Bronchial epithelial cell (primary cell): Measurements from ENCODE around the gene GRID2. TPM values are rescaled to one million over a fixed set of nuclear protein-coding genes. Genes with fewer than 3 reads are reported as not detected.

Experiments
- DNase-seq: peaks from one replicate; pipeline ENCODE4 v3.0.0-alpha.2; 2010; ENCODE audit warnings: low read depth
- FAIRE-seq: peaks from 2 replicates; lab custom pipeline; 2011; peaks lifted over from hg19 to GRCh38; lab: Jason Lieb, UNC
- H3K27me3 ChIP-seq: 2 replicates; pipeline ENCODE4 v1.5.1; 2011; ENCODE audit warnings: low read length; ENCODE audit not compliant: control insufficient read depth, insufficient read depth
- H3K36me3 ChIP-seq: 2 replicates; pipeline ENCODE4 v1.5.1; 2011; ENCODE audit warnings: low read length; ENCODE audit not compliant: control insufficient read depth, insufficient read depth
- H3K4me3 ChIP-seq: 2 replicates; pipeline ENCODE4 v1.5.1; 2011; ENCODE audit warnings: mild to moderate bottlenecking, low read depth, low read length, control low read depth
- CTCF ChIP-seq: IDR thresholded peaks from 2 replicates; pipeline ENCODE4 v1.5.1; 2011; ENCODE audit warnings: mild to moderate bottlenecking, moderate library complexity, low read length, control low read depth, inconsistent platforms; ENCODE audit not compliant: insufficient read depth, severe bottlenecking
- total RNA-seq: library from RNA; depleted of rRNA; stranded (reverse); fragments of >200 nt; gene quantifications from 2 replicates; pipeline ENCODE4 v1.2.1, GENCODE V29; 2014

Gene GRID2
- total RNA-seq, 1 donor from 2014 or later, result not detected

DNA sequence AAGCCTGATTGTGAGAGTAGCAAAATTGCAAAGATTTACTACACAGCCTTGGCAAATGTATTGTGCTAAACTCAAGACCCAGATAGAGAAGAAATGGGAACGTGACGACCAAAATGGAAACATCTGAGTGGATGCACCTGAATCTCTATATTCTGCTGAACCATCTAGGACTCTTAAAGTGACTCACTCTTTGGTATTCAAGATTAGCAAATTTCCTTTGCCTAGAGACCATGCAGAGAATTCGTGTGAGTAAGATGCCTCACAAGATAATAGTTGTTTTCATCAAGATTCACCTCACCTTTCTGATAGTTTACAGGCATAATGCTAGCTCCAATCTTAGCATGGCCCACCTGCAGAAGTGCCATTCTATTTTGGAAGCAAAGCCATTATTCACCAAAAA lies 1510.4 kb downstream of the GRID2 start:
- H3K4me3 ChIP-seq, result no peak overlapping the region
- TF ChIP-seq CTCF, result no peak
- no peaks in the 10 kb centered on the region for H3K36me3 ChIP-seq
- no peaks in the 10 kb centered on the region for H3K27me3 ChIP-seq
- DNase-seq (peak; percentile 49), FAIRE-seq (no peak)

GRCh38 chr4:93814722-93815121 lies 1511.0 kb downstream of the GRID2 start:
- DNase-seq (no peak), FAIRE-seq (no peak)

More at GRCh38 chr4:93814722-93815121, 1511.0 kb downstream of the GRID2 start:
- Histone ChIP-seq H3K27me3 (no peaks in the 10 kb centered on the region), H3K36me3 (no peaks in the 10 kb centered on the region), H3K4me3 (no peak overlapping the region)
- no peak for TF ChIP-seq CTCF
